Large intestine (tissue), 3 donors: ENCODE results near the gene SLC10A2. TPM values are rescaled to one million over a fixed set of nuclear protein-coding genes. Genes with fewer than 3 reads are reported as not detected.

Source experiments
- DNase-seq, 2 donors: peaks; one replicate each; pipeline versions ENCODE4 v3.0.0 to v3.0.0-alpha.2; 2013
- H3K27ac ChIP-seq: one replicate; pipeline ENCODE4 v1.5.1; 2013; ENCODE audit warnings: low read length
- H3K27me3 ChIP-seq: 2 replicates; pipeline ENCODE4 v1.6.1; 2013; ENCODE audit warnings: low read length; ENCODE audit not compliant: control insufficient read depth, insufficient read depth
- H3K36me3 ChIP-seq: 2 replicates; pipeline ENCODE4 v1.6.1; 2013; ENCODE audit warnings: low read length; ENCODE audit not compliant: control insufficient read depth, insufficient read depth
- H3K4me1 ChIP-seq: one replicate; pipeline ENCODE4 v1.6.1; 2013; ENCODE audit warnings: low read length; ENCODE audit not compliant: control insufficient read depth, insufficient read depth
- H3K4me3 ChIP-seq: one replicate; pipeline ENCODE4 v1.5.1; 2013; ENCODE audit warnings: low read length
- H3K9me3 ChIP-seq: one replicate; pipeline ENCODE4 v1.6.1; 2013; ENCODE audit warnings: mild to moderate bottlenecking, low read depth, low read length, moderate library complexity; ENCODE audit not compliant: control insufficient read depth
- WGBS: methylation state at CpG from one replicate; pipeline ENCODE4 v1.1.5; 2013; ENCODE audit warnings: low lambda C conversion rate; ENCODE audit not compliant: insufficient coverage; 5-methylcytosine and 5-hydroxymethylcytosine counted together
- polyA plus RNA-seq: library from polyadenylated mRNA; unstranded; fragments of 120-200 nt; gene quantifications from one replicate; pipeline ENCODE4 v1.2.1, GENCODE V29; 2013

The SLC10A2 gene
- polyA plus RNA-seq, 1 donor: 0.70 TPM

DNA sequence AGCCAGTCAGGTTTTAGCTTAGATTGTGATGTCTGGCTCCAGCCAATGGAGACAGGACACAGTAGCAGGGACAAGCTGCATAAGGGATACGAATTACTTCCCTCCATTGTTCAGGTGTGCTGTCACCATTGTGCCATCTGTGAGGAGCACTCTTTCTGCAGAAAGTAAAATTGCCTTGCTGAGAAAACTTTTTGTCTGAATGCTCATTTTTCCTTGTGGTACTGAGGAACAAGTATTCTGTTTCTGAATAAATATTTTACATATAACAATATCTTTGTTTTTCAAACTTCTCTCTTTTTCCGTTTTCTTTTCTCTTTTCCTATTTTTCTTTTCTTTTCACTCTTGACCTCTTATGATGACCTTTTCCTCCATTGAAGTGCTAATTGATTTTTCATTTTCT lies 10.2 kb downstream of the SLC10A2 start:
- no peaks in the 10 kb centered on the region for H3K4me1 ChIP-seq
- no peak for DNase-seq
- no peak overlapping the region for H3K4me3 ChIP-seq
- H3K27ac ChIP-seq: no peak overlapping the region
- WGBS: 100% methylated on average over 1 of the region's 2 CpGs
- H3K27me3 ChIP-seq: no peaks in the 10 kb centered on the region
- peaks cover 16% of the 10 kb centered on the region for H3K9me3 ChIP-seq
- peaks cover 4% of the 10 kb centered on the region for H3K36me3 ChIP-seq

DNA sequence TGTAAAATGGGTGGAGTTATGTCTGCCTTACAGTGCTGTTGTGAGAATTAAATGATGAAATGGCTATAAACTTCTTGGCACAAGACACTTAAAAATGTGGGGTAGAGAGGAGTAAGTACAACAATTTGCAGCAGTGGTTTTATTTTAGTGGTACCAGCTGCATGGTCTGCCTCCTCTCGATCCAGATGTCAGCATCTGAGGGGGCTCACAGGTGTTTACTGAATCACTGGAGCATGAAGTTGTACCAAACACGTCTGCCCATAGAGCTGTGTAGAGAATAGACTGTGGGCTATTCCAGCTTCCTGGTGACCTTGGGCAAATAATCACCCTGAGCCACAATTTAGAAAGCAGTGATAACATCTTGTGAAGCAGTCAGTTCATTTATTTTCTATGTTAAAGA lies 11.1 kb downstream of the SLC10A2 start:
- no CpG with 5 or more reads among the region's 2 CpGs for WGBS
- no peak for DNase-seq
- no peak overlapping the region for H3K27ac ChIP-seq

DNA sequence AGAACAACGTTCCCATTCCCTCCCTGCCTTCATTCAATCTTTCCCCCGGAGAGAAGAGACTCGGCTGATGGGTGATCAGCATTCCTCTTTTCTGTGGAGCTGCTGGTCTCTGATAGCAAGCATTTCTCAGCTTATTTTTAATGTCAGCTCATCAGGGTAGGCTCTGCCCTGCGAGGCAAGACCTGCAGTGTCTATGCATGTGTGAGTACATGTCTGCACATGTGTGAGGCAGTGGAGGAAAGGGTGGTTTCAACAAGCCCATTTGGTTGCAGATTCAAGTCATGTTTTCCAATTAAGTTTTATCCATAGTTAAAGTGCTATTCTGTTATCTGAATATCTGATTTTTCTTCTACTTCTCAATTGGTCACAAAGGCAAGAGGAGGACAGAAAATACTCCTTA lies 19.5 kb downstream of the SLC10A2 start:
- Histone ChIP-seq H3K27ac (no peak overlapping the region), H3K4me3 (no peak overlapping the region), H3K27me3 (no peaks in the 10 kb centered on the region), H3K36me3 (peaks cover 8% of the 10 kb centered on the region), H3K9me3 (peaks cover 2% of the 10 kb centered on the region), H3K4me1 (no peaks in the 10 kb centered on the region)
- WGBS: no CpG with 5 or more reads among the region's 4 CpGs
- DNase-seq: no peak

More for the DNA sequence above, 11.1 kb downstream of the SLC10A2 start:
- Histone ChIP-seq H3K36me3 (peaks cover 6% of the 10 kb centered on the region), H3K4me3 (no peak overlapping the region), H3K9me3 (peaks cover 16% of the 10 kb centered on the region), H3K27me3 (no peaks in the 10 kb centered on the region), H3K4me1 (no peaks in the 10 kb centered on the region)

DNA sequence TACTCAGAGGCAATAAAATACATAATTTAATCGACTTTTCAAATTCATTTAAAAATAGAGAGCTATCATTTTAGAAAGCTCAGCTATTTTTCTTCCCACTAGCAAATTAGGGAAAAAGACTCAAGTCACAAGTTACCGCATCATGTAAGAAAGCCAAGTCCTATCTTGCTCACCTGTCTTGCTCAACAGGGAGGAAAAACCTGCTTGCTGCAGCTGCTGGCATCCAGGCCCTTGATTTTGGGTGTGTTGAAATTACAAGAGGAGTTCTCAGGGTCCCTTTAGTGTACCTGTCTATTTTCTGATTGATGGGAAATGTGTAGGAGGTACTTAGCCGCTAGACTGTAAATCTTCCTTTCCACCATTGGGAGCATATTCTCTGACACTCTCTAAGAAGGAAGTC lies 22.2 kb downstream of the SLC10A2 start:
- H3K27me3 ChIP-seq: no peaks in the 10 kb centered on the region
- peaks cover 2% of the 10 kb centered on the region for H3K9me3 ChIP-seq
- H3K36me3 ChIP-seq: peaks cover 3% of the 10 kb centered on the region
- H3K27ac ChIP-seq: no peak overlapping the region
- no peak overlapping the region for H3K4me3 ChIP-seq
- 86% methylated on average over 1 of the region's 3 CpGs for WGBS
- no peaks in the 10 kb centered on the region for H3K4me1 ChIP-seq
- no peak for DNase-seq

DNA sequence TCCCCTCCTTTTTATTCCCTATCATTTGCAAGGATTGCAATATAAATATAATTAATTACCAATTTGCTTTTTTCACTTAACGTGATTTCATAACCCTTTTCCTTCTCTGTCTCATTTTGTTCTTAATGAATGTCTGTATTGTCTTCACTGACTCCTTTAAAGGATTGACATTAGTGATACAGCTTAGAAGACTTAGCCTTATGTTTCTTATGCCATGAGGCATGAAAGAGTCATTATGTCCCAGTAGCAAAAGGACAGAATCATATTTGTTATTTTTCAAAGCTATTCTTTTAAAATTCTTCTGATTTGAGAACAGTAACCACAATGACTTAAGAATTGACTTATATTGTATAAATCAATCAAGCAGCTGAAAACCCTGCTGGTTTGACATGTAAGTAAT lies 26.2 kb downstream of the SLC10A2 start:
- no peaks in the 10 kb centered on the region for H3K9me3 ChIP-seq
- no peak for DNase-seq
- no peaks in the 10 kb centered on the region for H3K4me1 ChIP-seq
- no peak overlapping the region for H3K4me3 ChIP-seq
- no peaks in the 10 kb centered on the region for H3K27me3 ChIP-seq
- peaks cover under 1% of the 10 kb centered on the region for H3K36me3 ChIP-seq
- WGBS: 86% methylated on average over 1 of the region's 1 CpG
- no peak overlapping the region for H3K27ac ChIP-seq

DNA sequence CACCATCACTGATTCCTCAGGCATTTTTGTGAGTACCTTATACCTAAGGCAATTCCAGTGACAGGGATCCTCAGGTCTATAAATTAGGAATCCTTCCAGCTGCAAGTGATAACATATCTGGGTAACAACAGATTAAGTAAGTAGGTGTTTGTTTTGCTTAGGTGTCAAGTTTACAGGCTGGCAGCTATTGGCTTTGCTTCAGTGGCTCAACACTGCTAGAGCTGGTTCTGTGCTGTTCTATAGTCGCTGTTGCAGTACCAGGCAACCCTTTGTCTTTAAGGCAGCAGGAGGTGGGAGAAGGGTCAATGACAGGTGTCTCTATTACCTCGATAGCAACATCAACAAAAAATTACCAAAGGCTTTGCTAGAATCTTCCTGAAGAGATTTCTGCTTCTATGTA lies 27.0 kb downstream of the SLC10A2 start:
- H3K36me3 ChIP-seq: no peaks in the 10 kb centered on the region
- H3K27me3 ChIP-seq: no peaks in the 10 kb centered on the region
- no peak for DNase-seq
- no CpG with 5 or more reads among the region's 2 CpGs for WGBS
- H3K4me3 ChIP-seq: no peak overlapping the region
- H3K9me3 ChIP-seq: no peaks in the 10 kb centered on the region
- H3K27ac ChIP-seq: no peak overlapping the region
- H3K4me1 ChIP-seq: no peaks in the 10 kb centered on the region

DNA sequence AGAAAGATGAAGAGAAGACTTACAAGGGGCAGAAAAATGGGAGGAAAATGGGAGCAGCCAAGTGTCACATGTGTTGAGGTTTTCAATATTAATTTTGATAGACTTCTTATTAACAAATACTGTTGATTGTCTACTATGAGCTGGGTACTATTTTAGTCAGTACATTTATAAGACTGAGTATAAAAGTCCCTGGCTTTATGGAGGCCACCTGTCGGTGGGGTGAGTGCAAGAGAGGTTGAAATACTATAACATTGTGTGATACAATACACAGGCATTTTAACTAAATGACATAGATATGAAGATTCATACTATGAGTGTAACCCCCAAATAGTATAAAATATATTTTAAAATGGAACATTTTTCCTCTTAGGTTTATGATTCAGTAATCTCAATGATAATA lies 29.9 kb downstream of the SLC10A2 start:
- no CpG with 5 or more reads among the region's 1 CpG for WGBS
- Histone ChIP-seq H3K4me3 (no peak overlapping the region), H3K27me3 (no peaks in the 10 kb centered on the region)

DNA sequence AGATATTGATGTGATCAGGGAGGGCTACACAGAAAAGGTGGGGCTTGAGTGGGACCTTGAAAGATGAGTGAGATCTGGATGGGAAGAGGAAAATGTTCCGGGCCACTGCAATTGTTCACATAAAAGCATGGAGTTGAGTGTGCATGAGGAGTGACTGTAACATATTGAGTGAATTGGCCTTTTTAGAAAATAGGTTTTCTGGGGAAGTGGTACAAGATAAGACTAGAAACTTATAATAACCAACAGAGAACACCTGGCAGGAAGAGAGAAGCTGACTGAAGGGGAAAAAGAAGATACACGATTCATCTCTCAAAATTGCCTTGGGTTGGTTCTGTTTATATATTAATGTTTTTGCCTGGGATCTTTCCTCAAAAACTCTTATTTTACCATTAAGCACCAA lies 32.2 kb downstream of the SLC10A2 start:
- H3K4me3 ChIP-seq: no peak overlapping the region
- 40% methylated on average over 1 of the region's 2 CpGs for WGBS
- H3K27ac ChIP-seq: peak overlapping the region; percentile 32
- H3K27me3 ChIP-seq: no peaks in the 10 kb centered on the region
- H3K36me3 ChIP-seq: no peaks in the 10 kb centered on the region
- H3K9me3 ChIP-seq: peaks cover 6% of the 10 kb centered on the region
- no peak for DNase-seq
- peaks cover 18% of the 10 kb centered on the region for H3K4me1 ChIP-seq

More for the DNA sequence above, 29.9 kb downstream of the SLC10A2 start:
- H3K4me1 ChIP-seq: peaks cover 5% of the 10 kb centered on the region
- H3K9me3 ChIP-seq: peaks cover 4% of the 10 kb centered on the region
- H3K27ac ChIP-seq: no peak overlapping the region
- DNase-seq: no peak
- H3K36me3 ChIP-seq: no peaks in the 10 kb centered on the region

DNA sequence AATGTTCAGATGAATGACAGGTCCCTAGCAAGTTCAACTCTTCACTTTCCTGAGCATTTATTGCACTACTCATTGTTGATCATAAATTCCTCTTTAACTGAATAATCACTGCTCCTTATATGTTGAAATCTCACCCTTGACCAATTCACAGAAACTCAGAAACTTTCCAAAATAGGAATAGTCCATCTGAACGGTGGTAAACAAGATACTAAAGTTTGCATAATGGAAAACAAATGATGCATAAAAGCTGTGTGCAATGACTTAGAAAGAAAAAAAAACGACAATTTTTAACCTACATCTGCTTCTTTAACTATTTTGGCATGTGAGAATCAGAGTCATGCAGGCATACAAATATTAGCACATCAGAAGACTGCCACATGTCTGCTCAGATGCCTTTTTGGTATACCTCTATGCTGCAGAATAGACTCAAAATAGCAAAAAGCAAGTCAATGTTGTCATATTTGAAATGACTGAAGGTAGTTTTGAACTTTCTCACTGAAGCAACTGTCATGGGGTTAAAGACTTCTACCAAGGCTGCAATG lies 34.8 kb downstream of the SLC10A2 start:
- Histone ChIP-seq H3K27me3 (no peaks in the 10 kb centered on the region), H3K4me3 (no peak overlapping the region), H3K36me3 (no peaks in the 10 kb centered on the region), H3K4me1 (peaks cover 18% of the 10 kb centered on the region), H3K27ac (peak overlapping the region; percentile 84), H3K9me3 (peaks cover 18% of the 10 kb centered on the region)
- DNase-seq: peak; percentile 44 to 63
- WGBS: 17% methylated on average over 2 of the region's 2 CpGs

DNA sequence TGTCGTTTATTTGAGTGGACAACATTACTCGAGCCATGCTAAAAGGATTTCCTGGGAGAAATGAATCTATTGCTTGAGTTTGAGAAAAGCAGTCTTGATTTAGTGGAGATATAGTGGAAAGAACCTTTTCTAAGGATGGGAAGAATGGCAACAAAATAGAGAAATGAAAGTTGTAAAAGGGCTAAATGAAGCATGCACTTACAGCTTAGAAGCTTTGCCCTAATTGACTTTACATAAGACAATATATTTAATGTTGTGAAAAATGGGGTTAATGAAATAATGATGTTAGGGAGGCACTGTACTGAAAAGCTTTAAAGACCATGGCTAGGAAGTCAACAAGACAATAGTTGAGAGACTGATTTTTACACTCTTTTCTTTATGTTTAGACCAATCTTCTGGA lies 35.4 kb downstream of the SLC10A2 start:
- 100% methylated on average over 1 of the region's 2 CpGs for WGBS
- Histone ChIP-seq H3K36me3 (no peaks in the 10 kb centered on the region), H3K9me3 (peaks cover 22% of the 10 kb centered on the region), H3K4me3 (no peak overlapping the region), H3K4me1 (peaks cover 18% of the 10 kb centered on the region), H3K27me3 (no peaks in the 10 kb centered on the region), H3K27ac (peak overlapping the region; percentile 60)
- DNase-seq: no peak

DNA sequence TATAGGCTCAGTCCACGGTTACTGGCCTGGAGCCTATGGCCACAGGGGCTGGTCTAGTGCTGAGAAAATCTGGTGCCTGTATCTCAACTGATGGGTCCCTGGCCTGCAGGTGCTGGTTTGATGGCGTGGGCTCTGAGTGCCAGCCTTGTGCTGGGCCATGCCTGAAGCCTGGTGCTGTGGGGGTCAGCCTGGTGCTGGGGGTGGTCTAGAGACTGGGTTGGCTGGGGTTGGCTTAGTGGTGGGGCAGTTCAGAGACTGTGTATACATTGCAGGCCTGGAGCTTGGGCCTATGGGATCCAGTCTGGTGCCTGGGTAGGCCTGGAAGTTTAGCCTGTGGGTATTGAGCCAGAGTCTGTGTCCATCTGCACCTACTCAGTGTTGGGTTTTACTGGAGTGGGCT lies 36.4 kb downstream of the SLC10A2 start:
- no peaks in the 10 kb centered on the region for H3K36me3 ChIP-seq
- no CpG with 5 or more reads among the region's 2 CpGs for WGBS
- peaks cover 18% of the 10 kb centered on the region for H3K4me1 ChIP-seq
- peak overlapping the region; percentile 21 for H3K27ac ChIP-seq
- DNase-seq: no peak
- H3K27me3 ChIP-seq: no peaks in the 10 kb centered on the region
- H3K9me3 ChIP-seq: peaks cover 30% of the 10 kb centered on the region
- no peak overlapping the region for H3K4me3 ChIP-seq
